ENCODE data around the gene KCNMA1.

GRCh38 chr10:77474386-77474785, 163.2 kb downstream of the KCNMA1 start:
- TF ChIP-seq CTCF (IDR thresholded peaks at IDR 0.05) (no peak), POLR2A (IDR thresholded peaks at IDR 0.05) (no peak)
